ENCODE results near the gene FSTL1.

Gene FSTL1

DNA sequence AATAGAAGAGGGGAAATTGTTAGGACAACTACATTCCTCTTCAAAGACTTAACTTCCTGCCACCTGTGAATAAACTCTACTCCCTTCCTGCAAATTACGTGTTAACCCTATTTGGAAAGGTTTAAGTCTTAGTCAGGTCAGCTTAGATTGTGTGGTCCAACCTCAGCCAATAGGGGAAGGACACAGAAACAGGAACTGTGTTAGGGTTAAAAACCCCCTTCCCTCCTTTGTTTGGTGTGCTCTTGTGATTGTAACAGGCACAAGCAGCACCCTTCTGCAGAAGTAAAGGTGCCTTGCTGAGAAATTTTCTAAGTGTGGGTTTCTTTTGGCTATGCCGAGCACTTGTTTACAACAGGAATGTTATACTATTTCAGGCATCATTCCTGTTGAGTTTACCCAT is 45.0 kb upstream of the FSTL1 start:
- TF ChIP-seq ELF4 (IDR thresholded peaks at IDR 0.05) (no peak), BHLHE40 (IDR thresholded peaks at IDR 0.05; ENCODE audit: borderline replicate concordance) (no peak), FOXM1 (IDR thresholded peaks at IDR 0.05; ENCODE audit: borderline replicate concordance) (no peak), ARNT (IDR thresholded peaks at IDR 0.05) (no peak), FOXA1 (IDR thresholded peaks at IDR 0.05) (no peak), CTBP1 (IDR thresholded peaks at IDR 0.05; ENCODE audit: borderline replicate concordance) (no peak)
- CTCF ChIA-PET = no interaction called here

DNA sequence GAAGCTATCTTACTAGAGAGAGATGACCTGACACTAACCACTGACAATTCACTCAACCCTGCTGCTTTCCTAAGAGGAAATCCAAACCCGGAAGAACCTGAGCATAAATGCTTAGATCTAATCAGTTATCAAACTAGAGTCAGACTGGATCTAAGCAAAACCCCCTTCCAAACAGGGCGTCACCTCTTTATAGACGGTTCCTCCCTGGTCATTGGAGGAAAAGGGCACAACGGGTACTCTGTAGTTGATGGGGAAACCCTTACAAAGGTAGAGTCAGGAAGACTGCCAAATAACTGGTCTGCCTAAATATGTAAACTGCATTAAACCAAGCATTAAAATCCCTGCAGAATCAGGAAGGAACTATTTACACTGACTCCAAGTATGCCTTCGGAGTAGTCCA is 41.3 kb upstream of the FSTL1 start:
- no peak for TF ChIP-seq L3MBTL2 (conservative IDR thresholded peaks at IDR 0.05)
- TF ChIP-seq NFRKB (IDR thresholded peaks at IDR 0.05) = no peak
- TF ChIP-seq BHLHE40 (IDR thresholded peaks at IDR 0.05; ENCODE audit: borderline replicate concordance) = no peak
- no peak for TF ChIP-seq SP1 (IDR thresholded peaks at IDR 0.05)
- TF ChIP-seq CTBP1 (IDR thresholded peaks at IDR 0.05; ENCODE audit: borderline replicate concordance) = no peak
- no peak for TF ChIP-seq FOXA1 (IDR thresholded peaks at IDR 0.05)
- TF ChIP-seq TARDBP (IDR thresholded peaks at IDR 0.05) = no peak
- TF ChIP-seq, protein P1, sequence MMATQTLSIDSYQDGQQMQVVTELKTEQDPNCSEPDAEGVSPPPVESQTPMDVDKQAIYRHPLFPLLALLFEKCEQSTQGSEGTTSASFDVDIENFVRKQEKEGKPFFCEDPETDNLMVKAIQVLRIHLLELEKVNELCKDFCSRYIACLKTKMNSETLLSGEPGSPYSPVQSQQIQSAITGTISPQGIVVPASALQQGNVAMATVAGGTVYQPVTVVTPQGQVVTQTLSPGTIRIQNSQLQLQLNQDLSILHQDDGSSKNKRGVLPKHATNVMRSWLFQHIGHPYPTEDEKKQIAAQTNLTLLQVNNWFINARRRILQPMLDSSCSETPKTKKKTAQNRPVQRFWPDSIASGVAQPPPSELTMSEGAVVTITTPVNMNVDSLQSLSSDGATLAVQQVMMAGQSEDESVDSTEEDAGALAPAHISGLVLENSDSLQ (IDR thresholded peaks at IDR 0.05) = no peak
- TF ChIP-seq ZNF384 (IDR thresholded peaks at IDR 0.05) = no peak
- TF ChIP-seq SUZ12 (IDR thresholded peaks at IDR 0.05) = no peak
- TF ChIP-seq LEF1 (IDR thresholded peaks at IDR 0.05; ENCODE audit: borderline replicate concordance) = no peak
- no peak for TF ChIP-seq ELF4 (IDR thresholded peaks at IDR 0.05)
- no peak for TF ChIP-seq HDGF (IDR thresholded peaks at IDR 0.05; ENCODE audit: borderline replicate concordance)
- no peak for TF ChIP-seq FOXK2 (IDR thresholded peaks at IDR 0.05)
- TF ChIP-seq ARNT (IDR thresholded peaks at IDR 0.05) = no peak
- TF ChIP-seq FOXM1 (IDR thresholded peaks at IDR 0.05; ENCODE audit: borderline replicate concordance) = no peak
- POLR2A ChIA-PET = no interaction called here

More for the DNA sequence above, 45.0 kb upstream of the FSTL1 start:
- POLR2A ChIA-PET = no interaction called here
- no peak for DNase-seq (ENCODE audit: extremely low spot score)

DNA sequence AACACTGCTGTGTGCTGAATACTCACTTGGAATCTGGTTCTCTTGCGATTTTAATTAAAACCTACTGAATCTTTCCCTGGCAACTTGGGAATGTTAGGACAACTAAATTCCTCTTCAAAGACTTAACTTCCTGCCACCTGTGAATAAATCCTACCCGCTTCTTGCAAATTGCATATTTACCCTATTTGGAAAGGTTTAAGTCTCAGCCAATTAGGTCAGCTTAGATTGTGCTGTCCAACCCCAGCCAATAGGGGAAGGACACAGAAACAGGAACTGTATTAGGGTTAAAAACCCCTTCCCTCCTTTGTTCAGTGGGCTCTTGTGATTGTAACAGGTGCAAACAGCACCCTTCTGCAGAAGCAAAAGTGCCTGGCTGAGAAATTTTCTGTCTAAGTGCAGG is 38.6 kb upstream of the FSTL1 start:
- no peak for DNase-seq (ENCODE audit: extremely low spot score)
- TF ChIP-seq LEF1 (IDR thresholded peaks at IDR 0.05; ENCODE audit: borderline replicate concordance) (no peak), NFRKB (IDR thresholded peaks at IDR 0.05) (no peak), FOXA1 (IDR thresholded peaks at IDR 0.05) (no peak), L3MBTL2 (conservative IDR thresholded peaks at IDR 0.05) (no peak), ELF4 (IDR thresholded peaks at IDR 0.05) (no peak), FOXM1 (IDR thresholded peaks at IDR 0.05; ENCODE audit: borderline replicate concordance) (no peak), ARNT (IDR thresholded peaks at IDR 0.05) (no peak), SUZ12 (IDR thresholded peaks at IDR 0.05) (no peak), SP1 (IDR thresholded peaks at IDR 0.05) (no peak), ZNF384 (IDR thresholded peaks at IDR 0.05) (no peak), FOXK2 (IDR thresholded peaks at IDR 0.05) (no peak)
- TF ChIP-seq, protein P1 (IDR thresholded peaks at IDR 0.05) = no peak
- CTCF ChIA-PET = no interaction called here
- POLR2A ChIA-PET = no interaction called here

More for the DNA sequence above, 41.3 kb upstream of the FSTL1 start:
- CTCF ChIA-PET = no interaction called here
- no peak for DNase-seq (ENCODE audit: extremely low spot score)

DNA sequence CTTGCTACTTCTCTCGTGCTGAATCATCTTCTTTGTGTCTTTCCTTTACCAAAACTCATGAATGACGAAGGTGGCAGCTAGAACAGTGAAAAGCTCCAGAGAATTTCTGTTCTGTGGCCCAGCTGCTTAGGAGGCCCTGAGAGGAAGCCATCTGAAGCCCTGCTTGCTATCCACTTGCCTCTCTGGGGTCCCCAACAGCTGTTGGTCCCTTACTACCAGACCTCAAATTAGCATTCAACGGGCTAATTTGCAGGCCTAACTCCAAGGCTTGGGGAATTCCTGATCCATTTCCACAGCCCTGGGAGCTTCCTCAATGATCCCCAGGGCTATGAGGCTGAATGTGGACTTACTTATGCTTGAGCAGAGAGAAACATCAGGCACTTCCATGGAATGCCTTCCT is 37.5 kb upstream of the FSTL1 start:
- no peak for DNase-seq (ENCODE audit: extremely low spot score)
- CTCF ChIA-PET = no interaction called here
- TF ChIP-seq, protein P1 (IDR thresholded peaks at IDR 0.05) = no peak
- TF ChIP-seq FOXK2 (IDR thresholded peaks at IDR 0.05) (no peak), HDGF (IDR thresholded peaks at IDR 0.05; ENCODE audit: borderline replicate concordance) (no peak), L3MBTL2 (conservative IDR thresholded peaks at IDR 0.05) (no peak), FOXM1 (IDR thresholded peaks at IDR 0.05; ENCODE audit: borderline replicate concordance) (no peak), FOXA1 (IDR thresholded peaks at IDR 0.05) (no peak), SUZ12 (IDR thresholded peaks at IDR 0.05) (no peak), ELF4 (IDR thresholded peaks at IDR 0.05) (no peak), SP1 (IDR thresholded peaks at IDR 0.05) (no peak), CTBP1 (IDR thresholded peaks at IDR 0.05; ENCODE audit: borderline replicate concordance) (no peak), ARNT (IDR thresholded peaks at IDR 0.05) (no peak)
- POLR2A ChIA-PET = no interaction called here

DNA sequence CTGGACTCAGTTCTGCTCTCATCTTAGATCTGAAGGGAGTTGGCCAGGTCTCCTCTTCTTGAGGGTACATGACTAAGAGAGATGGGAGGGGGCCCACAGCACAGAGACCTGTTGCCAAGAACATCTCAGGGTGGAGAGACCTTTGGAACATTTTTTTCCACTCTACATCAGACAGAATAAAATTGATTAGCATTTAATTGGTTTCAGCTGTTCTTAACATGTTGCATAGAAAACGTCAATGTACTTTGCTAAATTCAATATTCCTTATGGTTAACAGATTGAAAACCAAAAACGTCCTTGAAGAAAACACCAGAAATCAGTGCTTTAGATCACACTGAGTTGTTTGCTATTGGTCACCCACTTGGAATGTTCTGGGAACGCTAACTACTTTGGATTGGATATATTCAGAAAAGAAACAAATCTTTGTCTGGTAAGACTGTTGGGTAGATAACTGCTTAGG is 36.4 kb upstream of the FSTL1 start:
- ChIA-PET POLR2A (no interaction called here), CTCF (no interaction called here)
- DNase-seq (ENCODE audit: extremely low spot score) = no peak
- TF ChIP-seq BHLHE40 (IDR thresholded peaks at IDR 0.05; ENCODE audit: borderline replicate concordance) (no peak), FOXK2 (IDR thresholded peaks at IDR 0.05) (no peak), ELF4 (IDR thresholded peaks at IDR 0.05) (no peak), SUZ12 (IDR thresholded peaks at IDR 0.05) (no peak), HDGF (IDR thresholded peaks at IDR 0.05; ENCODE audit: borderline replicate concordance) (no peak), ZNF384 (IDR thresholded peaks at IDR 0.05) (no peak), CTBP1 (IDR thresholded peaks at IDR 0.05; ENCODE audit: borderline replicate concordance) (no peak), FOXM1 (IDR thresholded peaks at IDR 0.05; ENCODE audit: borderline replicate concordance) (no peak), L3MBTL2 (conservative IDR thresholded peaks at IDR 0.05) (no peak), LEF1 (IDR thresholded peaks at IDR 0.05; ENCODE audit: borderline replicate concordance) (no peak), NFRKB (IDR thresholded peaks at IDR 0.05) (no peak), TARDBP (IDR thresholded peaks at IDR 0.05) (no peak), SP1 (IDR thresholded peaks at IDR 0.05) (no peak), ARNT (IDR thresholded peaks at IDR 0.05) (no peak), FOXA1 (IDR thresholded peaks at IDR 0.05) (no peak)
- TF ChIP-seq, protein P1 (IDR thresholded peaks at IDR 0.05) = no peak

DNA sequence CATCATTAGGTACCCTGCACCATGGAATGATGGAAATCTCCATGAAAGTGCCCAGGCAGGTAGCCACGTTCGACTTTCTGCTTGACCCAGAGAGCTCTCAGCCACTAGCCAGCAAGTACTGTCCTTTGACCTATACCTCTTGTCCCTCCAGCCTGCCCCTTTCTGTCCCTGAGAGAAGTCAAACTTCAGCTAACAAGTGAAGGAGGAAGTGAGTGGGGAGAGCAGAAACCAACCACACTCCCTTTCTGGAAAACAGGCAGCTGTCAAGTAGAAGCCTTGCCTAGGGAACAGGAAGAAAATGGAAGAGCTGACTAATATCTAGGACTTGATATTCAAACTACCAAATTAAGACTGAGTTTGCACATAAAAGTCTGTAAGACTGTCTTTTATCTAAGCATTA is 30.3 kb upstream of the FSTL1 start:
- TF ChIP-seq SP1 (IDR thresholded peaks at IDR 0.05) (no peak), HDGF (IDR thresholded peaks at IDR 0.05; ENCODE audit: borderline replicate concordance) (no peak), FOXK2 (IDR thresholded peaks at IDR 0.05) (no peak), ARNT (IDR thresholded peaks at IDR 0.05) (no peak), TARDBP (IDR thresholded peaks at IDR 0.05) (no peak)
- ChIA-PET POLR2A (no interaction called here), CTCF (no interaction called here)
- DNase-seq (ENCODE audit: extremely low spot score) = no peak

Measured in HEK293T (cell line).